T follicular helper cell (primary cell): ENCODE data around the gene CSNK1G1.
"Not testable (repeated sequence)": the region's sequence is repeated elsewhere in the genome, so short reads cannot be mapped to it uniquely, and the experiment has no call there.

Source experiments
- DNase-seq: peaks from one replicate; pipeline ENCODE4 v3.0.0-alpha.2; 2020; ENCODE audit warnings: low read depth
- total RNA-seq, 2 experiments: gene quantifications; one replicate each; lab custom pipeline; 2026; lab: John Stamatoyannopoulos, UW

CSNK1G1 gene
- total RNA-seq, result 52.4 to 63.9 reads per million in 2 experiments

DNA sequence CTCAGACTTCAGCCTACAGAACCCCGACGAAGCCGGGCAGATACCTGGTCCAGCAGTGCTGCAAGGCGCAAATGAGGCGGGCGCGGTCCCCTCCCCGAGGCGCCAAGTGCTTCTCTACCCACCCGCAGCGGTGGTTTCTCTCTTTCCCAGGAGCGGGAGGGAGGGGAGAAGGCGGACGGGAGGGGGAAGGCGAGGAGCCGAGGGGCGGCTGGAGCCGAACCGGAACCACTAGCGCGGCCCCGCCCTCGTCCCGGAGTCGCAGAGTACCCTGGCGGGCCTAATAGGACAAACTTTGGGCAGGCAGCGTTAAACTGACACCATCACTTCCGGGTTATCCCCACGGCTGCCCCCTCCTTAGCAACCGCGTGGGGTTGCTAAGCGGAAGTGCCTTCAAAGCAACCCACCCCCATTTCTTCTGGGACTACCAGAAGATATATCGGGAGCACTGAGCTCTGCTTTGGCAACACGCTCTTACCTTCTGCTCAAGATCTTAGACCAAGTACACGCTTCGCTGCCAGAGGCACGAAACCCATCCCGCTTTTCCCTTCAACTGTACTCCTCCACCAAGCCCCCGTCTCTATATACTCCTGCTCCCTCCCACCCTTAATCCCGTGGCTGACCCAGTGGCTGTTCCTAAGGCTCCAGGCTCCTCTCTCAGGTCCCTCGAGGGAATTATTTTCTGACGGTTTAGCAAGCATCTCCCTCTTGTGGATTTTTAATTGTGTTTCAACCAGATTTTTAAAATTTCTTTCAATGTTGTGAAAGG lies at the start of gene CSNK1G1:
Gene CSNK1G1 (minus strand): TSS at position 230 of the 766 bp plus-strand sequence. CDS start 55,674 bp downstream, outside the sequence.
- peak; percentile 88 for DNase-seq

DNA sequence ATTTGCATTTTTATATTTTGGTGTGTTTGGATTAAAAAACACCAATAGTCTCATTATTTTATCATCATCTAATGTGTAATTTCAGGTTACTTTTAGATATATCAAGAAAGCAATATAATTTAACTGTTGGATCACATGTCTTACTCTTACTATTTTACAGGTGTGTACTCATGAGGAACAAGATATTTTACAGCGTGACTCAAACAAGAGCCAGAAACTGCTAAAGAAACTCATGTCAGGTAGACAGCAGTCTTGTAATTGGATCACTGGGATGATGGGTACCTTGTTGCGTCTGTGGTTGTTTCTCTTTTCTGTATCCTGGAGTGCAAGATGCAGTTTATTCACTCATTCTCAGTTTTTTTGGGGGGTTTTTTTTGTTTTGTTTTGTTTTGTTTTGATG lies 44.6 kb upstream of the CSNK1G1 start:
- DNase-seq, result no peak

DNA sequence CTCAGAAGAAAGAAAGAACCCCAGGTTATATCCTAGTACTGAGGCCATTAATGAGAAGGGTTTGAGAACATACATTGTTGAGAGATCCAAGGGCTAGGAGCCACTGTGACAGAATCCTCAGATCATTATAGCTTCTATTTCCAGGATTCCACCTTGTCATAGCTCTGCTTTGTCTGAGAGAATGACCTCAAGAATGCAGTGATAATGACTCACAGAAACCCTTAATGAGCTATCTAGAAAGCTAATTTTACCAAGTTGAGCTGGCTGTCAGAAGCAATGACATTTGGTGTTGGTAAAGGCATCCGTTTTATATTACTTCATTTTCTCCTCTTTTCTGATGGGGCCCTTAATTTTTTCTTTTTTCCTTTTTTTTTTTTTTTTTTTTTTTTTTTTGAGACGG lies 42.6 kb upstream of the CSNK1G1 start:
- DNase-seq, result no peak

DNA sequence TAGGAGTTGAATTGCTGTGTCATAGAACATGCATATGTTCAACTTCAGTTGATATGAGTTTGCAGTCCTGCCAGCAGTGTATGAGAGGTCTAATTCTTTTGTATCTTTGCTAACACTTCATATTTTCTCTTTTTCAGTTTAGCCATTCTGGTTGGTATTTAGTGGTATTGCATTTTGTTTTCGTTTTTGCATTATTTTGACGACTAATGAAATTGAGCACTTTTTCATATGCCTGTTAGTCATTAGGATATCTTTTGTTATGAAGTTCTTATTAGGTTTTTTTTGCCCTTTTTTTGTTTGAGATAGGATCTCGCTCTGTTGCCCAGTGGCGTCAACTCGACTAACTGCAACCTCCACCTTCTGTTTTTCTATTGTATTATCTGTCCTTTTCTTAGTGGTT lies 40.8 kb upstream of the CSNK1G1 start:
- no peak for DNase-seq

DNA sequence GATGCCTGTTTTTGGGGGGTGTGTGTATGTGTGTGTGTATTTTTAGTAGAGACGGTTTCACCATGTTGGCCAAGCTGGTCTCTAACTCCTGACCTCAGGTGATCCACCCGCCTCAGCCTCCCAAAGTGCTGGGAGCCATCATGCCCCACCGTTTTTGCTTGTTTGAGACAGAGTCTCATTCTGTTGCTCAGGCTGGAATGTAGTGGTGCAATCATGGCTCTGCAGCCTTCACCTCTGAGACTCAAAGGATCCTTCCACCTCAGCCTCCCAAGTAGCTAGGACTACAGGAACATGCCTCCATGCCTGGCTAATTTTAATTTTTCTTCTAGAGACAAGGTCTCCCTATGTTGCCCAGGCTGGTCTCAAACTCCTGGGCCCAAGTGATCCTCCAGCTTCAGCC lies 36.5 kb upstream of the CSNK1G1 start:
- DNase-seq, result not testable (repeated sequence)

DNA sequence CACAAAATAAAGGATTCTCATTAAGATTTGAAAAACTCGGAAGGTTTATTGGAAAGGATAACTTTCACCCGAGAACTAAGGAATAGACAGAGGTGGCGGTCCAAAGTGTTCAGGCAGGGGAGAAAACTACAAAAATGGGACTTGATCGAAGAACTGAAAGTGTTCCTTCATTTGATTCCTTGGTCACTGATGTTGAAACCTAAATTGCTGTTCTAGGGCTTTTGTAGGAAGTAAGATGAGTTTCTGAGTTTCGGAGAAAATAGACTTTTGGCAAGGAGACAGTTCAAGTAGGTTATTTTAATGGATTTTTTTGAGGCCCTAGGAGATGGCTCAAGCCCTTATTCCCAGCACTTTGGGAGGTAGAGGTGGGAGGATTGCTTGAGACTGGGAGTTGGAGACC lies 33.1 kb upstream of the CSNK1G1 start:
- DNase-seq, result no peak

DNA sequence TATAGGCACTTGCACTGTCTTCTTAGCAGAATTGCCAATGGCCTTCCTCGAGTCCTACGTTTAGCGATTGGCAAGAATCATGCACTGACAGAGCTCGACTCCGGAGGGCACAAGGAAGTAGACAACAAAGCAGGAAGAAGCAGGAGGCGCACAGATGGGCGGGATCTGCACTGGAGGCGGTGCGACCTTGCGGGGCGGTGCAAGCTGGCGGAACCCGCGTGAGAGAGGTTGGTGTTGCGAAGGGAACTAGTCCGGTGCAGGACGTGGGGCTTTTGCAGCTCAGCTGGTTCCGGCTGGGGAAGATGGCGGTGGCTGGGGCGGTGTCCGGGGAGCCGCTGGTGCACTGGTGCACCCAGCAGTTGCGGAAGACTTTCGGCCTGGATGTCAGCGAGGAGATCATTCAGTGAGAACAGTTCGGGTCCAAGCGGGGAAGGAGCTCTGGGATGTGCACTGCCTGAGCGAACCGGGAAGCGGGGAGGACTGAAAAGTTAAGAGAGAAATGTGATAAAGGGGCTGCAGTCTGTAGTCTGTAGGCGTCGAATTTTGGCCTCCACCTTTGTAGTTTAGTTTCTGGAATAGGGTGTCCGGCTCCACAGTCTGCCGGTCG lies 31.7 kb upstream of the CSNK1G1 start, which contains the start of gene TRIP4:
Gene TRIP4 (plus strand): TSS at position 275 of the 607 bp plus-strand sequence. CDS start 28 bp downstream, at position 303.
- DNase-seq, result peak; percentile 93

DNA sequence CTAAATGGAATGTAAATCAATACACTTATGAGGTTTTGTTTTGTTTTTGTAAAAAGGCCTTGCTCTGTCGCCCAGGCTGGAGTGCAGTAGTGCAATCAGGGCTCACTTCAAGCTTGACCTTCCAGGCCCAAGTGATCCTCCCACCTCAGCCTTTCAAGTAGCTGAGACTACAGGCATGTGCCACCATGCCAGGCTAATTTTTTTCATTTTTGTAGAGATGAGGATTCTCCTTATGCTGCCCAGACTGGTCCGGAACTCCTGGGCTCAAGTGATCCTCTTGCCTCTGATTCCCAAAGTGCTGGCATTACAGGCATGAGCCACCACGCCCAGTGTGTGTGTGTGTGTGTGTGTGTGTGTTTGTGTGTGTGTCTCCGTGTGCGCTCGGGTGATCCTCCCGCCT lies 30.3 kb upstream of the CSNK1G1 start:
- no peak for DNase-seq

DNA sequence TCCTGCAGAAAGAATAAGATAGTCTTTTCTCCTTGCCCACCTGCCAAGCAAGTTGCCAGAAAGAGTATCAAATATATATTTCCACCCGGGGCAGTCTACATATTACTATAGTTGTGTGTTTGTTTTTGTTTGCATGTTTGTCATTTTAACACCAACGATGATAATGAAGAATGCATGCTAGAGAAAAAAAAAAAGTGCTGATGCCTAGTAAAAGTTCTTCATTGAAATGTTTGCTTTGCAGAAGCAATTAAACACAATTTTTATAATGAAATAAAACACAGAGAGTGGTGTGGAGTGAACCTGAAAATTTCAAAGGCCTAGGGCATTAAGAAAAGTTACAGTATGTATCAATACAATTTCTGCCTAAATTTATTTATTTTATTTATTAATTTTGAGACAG lies 27.8 kb upstream of the CSNK1G1 start:
- DNase-seq, result no peak

DNA sequence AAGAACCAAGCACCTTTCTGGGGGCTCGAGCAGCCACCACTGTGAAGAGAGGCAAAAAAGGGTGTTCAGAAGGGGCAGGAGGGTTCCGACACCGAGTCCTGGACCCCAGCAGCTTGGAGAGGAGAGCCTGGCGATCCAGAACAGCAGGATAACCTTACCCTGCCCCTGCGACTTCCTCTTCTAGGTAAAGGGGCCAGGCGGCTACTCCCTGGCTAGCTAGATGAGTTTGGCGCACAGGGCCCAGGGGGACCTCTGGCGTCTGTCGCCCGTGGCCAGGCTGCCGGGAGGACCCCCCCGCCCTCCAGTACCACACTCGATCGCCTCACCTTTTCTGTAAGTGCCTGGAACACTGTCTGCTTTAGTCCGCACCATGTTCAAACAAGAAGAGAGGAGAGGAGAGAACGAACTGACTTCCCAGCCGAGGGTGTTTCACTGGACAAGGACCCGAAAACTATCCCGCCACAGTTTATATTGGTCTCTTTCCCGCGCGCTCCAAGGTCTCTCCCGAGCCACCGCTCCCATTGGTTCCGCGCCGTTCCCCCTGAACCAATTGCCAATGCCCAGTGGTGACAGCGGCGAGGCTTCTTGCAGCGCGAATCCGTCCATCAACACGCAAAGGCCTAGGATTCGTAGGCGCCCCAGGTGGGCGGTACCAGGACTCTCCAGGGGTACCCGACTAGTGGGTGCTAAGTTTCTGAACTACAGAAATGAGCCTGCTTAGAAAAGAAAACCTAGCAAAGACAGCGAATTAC lies 25.2 kb upstream of the CSNK1G1 start, which contains the start of gene PCLAF:
Gene PCLAF (minus strand): TSS at position 442 of the 752 bp plus-strand sequence. CDS start 70 bp downstream, at position 372.
- peak; percentile 88 for DNase-seq

DNA sequence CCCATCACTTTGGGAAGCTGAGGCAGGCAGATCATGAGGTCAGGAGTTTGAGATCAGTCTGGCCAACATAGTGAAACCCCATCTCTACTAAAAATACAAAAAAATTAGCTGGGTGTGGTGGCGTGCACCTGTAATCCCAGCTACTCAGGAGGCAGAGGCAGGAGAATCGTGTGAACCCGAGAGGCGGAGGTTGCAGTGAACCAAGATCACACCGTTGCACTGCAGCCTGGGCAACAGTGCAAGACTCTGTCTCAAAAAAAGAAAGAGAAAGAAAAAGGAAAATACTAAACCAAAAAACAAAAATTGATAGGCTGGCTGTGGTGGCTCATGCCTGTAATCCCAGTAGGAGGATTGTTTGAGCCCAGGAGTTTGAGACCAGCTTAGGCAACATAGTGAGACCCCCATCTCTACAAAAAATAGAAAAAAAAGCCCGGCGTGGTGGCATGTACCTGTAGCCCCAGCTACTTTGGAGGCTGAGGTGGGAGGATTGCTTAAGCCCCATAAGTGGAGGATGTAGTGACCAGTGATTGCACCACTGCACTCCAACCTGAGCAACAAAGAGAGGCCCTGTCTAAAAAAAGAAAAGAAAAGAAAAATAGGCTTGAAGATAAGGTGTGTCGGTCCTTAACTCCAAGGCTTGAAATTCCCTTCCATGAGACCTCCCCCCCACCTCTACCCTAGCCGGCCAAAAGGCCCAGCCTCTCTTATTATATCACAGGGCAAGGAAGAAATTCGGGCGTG lies 24.3 kb upstream of the CSNK1G1 start:
- DNase-seq, result not testable (repeated sequence)

DNA sequence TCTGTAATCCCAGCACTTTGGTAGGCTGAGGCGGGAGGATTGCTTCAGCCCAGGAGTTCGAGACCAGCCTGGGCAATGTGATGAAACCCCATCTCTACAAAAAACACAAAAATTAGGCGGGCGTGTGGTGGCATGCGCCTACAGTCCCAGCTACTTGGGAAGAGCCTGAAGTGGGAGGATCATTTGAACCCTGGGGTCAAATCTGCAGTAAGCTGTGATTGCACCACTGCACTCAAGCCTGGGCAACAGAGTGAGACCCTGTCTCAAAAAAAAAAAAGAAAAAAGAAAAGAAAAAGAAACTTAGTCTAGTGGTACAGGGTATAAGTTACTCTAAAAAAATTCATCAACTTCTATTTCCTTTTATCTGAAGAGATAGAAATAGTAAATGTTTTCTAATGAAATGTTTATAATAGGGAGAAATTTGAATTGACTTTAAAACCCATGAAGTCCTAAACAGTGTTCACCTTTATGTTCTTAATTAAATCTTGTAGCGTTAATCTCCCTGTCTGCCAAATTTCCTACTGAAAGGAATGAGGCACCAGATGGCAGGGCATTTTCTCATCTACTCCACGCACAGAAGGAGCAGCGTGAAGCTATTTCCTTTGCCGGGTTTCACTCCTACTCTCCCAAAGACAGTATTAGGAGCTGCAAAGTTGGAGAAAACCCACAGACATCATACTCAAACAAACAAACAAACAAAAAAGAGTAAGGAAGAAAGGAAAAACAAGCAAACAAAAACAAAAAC lies 23.4 kb upstream of the CSNK1G1 start:
- DNase-seq, result no peak

DNA sequence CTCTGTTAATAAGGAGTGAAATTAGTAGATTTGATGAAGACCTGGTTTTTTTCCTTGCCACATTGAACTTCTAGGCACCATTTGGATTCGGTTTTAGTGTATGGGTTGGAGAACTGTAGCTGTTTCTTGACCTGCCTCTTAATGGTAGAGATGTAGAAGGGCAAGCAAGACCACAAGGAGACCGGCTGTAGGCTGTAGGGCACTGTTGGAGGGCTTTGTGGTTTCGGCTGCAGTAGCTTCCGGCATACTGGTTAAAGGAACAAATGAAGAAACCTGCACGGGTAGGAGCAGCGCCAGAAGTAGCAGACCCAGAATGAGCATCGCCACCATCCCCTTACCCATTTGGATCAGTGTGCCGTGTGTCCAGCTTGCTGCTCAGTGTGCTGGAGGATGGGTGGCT lies 17.4 kb upstream of the CSNK1G1 start:
- DNase-seq, result no peak

DNA sequence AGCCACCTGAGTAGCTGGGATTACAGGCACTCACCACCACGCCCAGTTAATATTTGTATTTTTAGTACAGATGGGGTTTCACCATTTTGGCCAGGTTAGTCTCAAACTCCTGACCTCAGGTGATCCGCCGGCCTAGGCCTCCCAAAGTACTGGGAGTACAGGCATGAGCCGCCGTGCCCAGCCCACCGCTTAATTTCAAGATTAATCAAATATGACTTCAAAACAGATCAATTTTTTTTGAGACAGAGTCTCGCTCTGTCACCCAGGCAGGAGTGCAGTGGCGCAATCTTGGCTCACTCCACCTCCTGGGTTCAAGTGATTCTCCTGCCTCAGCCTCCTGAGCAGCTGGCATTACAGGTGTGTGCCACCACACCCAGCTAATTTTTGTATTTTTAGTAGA lies 15.4 kb upstream of the CSNK1G1 start:
- DNase-seq, result not testable (repeated sequence)

DNA sequence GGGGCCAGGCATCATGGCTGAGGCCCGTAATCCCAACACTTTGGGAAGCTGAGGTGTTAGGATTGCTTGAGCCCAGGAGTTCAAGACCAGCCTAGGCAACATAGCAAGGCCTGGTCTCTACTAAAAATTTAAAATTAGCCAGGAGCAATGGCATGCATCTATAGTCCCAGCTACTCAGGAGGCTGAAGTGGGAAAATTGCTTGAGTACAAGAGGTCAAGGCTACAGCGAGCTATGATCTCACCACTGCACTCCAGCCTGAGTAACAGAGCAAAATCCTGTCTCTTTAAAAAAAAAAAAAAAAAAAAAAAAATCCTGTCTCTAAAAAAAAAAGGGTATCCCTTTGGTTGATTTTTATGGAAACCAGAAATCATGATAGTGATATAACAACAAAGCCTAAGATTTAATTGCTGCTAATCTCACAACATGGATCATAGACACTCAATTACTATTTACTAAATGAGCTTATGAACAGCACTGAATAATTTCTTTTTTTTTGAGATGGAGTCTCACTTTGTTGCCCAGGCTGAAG lies 13.2 kb upstream of the CSNK1G1 start:
- DNase-seq, result no peak

DNA sequence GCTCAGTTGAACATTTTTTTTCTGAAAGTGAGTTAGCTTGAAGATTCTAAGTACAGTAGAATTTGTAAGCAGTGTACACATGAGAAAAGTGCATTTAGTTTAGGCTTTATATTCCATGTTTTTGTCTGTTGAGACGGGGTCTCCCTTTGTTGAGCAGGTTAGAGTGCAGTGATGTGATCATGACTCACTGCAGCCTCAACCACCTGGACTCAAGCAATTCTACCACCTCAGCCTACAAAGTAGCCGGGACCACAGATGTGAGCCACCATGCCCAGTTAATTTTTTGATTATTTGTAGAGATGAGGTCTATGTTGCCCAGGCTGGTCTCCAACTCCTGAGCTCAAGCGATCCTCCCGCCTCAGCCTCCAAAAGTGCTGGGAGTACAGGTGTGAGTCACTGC lies 5.3 kb upstream of the CSNK1G1 start:
- no peak for DNase-seq

DNA sequence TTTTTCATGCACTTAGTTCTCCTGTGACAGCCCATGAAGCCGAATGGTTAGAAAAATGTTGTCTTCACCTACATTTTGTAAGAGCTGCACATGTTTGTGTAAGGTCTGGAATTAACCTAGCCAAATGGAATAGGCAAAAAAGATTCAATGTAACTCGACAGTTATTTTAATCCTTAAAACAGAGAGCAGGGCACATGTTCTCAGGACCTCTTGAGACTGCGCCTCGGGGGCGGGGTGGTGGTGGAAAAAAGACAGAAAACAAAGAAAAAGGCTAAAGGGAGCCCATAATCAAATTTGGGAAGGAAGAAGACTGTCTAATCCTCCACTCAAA lies 702 bp upstream of the CSNK1G1 start:
- no peak for DNase-seq

DNA sequence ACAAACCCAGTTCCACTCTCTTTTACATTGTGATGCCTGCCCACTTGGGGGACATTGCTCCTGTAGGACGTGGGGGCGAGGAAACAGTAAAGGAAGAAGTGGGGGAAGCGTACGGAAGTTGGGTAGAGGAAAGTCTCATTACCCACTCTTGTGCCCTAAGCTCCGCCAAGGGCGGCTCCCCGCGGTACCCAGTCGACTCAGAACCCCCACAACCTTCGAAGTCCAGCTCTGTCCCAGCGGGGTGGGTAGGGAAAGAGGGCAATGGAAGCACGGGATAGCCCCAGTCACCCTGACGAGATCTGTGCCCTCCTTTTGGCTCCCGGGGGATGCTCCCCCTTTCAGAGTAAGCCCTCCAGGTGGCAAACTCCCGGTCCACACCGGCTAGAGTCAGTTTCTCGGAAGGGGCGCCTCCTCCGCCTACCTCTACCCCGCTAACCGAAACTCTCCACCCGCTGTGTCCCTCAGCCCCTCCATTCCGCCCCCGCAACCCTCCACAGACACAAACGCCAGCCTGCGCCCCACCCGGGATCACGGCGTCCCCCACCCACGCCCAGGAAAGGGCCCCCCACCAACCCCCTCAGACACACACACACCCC lies 527 bp downstream of the CSNK1G1 start:
- no peak for DNase-seq

DNA sequence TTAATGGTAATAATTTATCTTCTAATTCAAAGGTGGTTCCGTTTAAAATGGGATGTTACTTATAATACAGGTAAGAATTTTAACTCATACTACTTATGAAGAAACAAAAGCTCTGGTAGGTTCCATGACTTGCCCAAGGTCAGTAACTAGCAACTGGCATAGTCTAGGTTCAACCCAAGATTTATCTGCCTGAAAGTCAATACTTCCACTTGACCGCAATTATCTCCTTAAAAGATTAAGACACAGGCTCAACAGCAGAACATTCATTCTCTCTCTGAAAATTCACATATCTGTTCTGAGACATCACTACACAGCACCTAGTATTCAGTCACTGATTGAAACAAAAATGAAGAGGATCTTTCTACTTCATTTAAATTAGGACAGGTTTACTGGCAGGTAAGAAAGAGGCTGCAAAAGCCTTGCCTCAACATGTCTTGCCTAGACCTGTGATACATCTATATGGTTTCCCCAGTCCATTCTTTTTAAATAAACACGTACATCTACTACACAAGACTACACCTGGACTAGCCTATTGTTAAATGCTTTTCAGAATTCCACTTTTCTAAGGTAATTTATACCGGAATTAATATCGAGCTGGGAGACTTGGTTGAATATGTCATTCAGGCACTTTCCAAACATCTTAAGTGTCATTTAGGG lies 1.2 kb downstream of the CSNK1G1 start:
- DNase-seq, result no peak

DNA sequence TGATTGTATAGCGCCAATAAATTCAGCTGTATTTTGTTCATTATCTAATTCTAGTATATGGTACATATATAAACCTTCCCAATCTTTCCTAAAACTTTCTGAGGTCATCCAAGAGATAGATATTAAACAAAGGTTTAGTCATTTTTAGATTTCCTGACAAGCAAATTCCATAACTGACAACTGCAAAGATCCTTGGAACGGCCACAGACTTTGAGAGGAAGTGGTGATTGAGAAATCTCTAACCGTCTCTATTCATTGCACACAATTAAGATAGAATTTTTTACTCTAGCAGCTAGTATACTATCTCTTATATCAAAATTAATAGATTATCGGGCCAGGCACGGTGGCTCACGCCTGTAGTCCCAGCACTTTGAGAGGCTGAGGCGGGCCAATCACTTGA lies 4.7 kb downstream of the CSNK1G1 start:
- DNase-seq, result no peak
